Prostate gland (tissue), 2 donors: ENCODE measurements around the gene OPN3. TPM values are rescaled to one million over a fixed set of nuclear protein-coding genes. Genes with fewer than 3 reads are reported as not detected.

ENCODE experiments used
- DNase-seq: peaks from one replicate; pipeline ENCODE4 v3.0.0-alpha.2; 2019; ENCODE audit warnings: low spot score
- H3K27ac ChIP-seq, 2 donors: fragments of 200-600 bp; sonication (generic); 2 replicates each; pipeline ENCODE4 v1.5.1; 2017 to 2019
- H3K27me3 ChIP-seq: fragments of 200-600 bp; sonication (generic); replicated peaks from 2 replicates; pipeline ENCODE4 v1.5.1; 2019; ENCODE audit not compliant: insufficient read depth
- H3K36me3 ChIP-seq, 2 donors: fragments of 200-600 bp; sonication (generic); 1 replicate in 1 of 2; 2 replicates in 1 of 2; pipeline versions ENCODE4 v1.5.1 to v1.8.1; 2017 to 2019
- H3K4me1 ChIP-seq: fragments of 200-600 bp; sonication (generic); replicated peaks from 2 replicates; pipeline ENCODE4 v1.5.1; 2019
- H3K4me3 ChIP-seq, 2 donors: fragments of 200-600 bp; sonication (generic); 2 replicates each; pipeline ENCODE4 v1.5.1; 2017 to 2019
- H3K9me3 ChIP-seq: fragments of 200-600 bp; sonication (generic); 2 replicates; pipeline ENCODE4 v1.5.1; 2017
- CTCF ChIP-seq, 4 experiments: fragments of 200-600 bp in 2 of 4; fragments of 450-650 bp in 2 of 4; sonication (generic) in 2 of 4; IDR thresholded peaks; 1 replicate in 3 of 4; 2 replicates in 1 of 4; pipeline ENCODE4 v1.5.1; 2016 to 2019; ENCODE audit warnings: antibody characterized with exemption in 4 of 4, mild to moderate bottlenecking in 2 of 4, moderate library complexity in 2 of 4
- POLR2A ChIP-seq: fragments of 450-650 bp; IDR thresholded peaks from one replicate; pipeline ENCODE4 v1.6.1; 2016; ENCODE audit warnings: antibody characterized with exemption, mild to moderate bottlenecking
- POLR2AphosphoS5 ChIP-seq: sonication (generic); formaldehyde crosslinking; IDR thresholded peaks from one replicate; pipeline ENCODE4 v1.6.1; 2017; ENCODE audit warnings: antibody characterized with exemption
- WGBS: methylation state at CpG from one replicate; pipeline ENCODE4 v1.1.5; 2018; 5-methylcytosine and 5-hydroxymethylcytosine counted together
- intact Hi-C: fragments of 100-400 bp; cut with DNase I; formaldehyde crosslinking; loops from one replicate; pipeline ENCODE4 v1.14.2; 2022
- total RNA-seq, 2 donors: library from RNA; depleted of rRNA; stranded (reverse); fragments of >200 nt; gene quantifications; one replicate each; pipeline ENCODE4 v1.1.0, GENCODE V29; 2016

Gene OPN3
- total RNA-seq, 2 donors from 2014 or later, result 12.3 to 32.8 TPM

DNA sequence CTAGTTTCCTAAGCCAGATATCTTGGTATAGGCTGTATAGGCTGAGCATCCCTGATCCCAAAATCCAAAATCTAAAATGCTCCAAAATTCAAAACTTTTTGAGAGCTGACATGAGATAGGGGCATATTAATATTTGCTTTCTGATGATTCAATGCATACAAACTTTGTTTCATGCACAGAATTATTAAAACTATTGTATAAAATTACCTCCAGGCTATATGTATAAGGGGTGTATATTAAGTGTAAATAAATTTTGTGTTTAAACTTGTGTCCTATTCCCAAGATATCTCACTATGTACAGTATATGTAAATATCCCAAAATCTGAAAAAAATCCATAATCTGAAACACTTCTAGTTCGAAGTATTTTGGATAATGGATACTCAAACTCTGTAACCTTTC is 14.5 kb upstream of the OPN3 start:
- WGBS, result 86% methylated on average over 1 of the region's 1 CpG
- intact Hi-C loops, result no loop called here
- H3K27ac ChIP-seq, result no peak overlapping the region

GRCh38 chr1:241654019-241654418 is 13.8 kb upstream of the OPN3 start:
- no peaks in the 10 kb centered on the region for H3K4me1 ChIP-seq
- H3K27me3 ChIP-seq, result no peaks in the 10 kb centered on the region
- no peak for DNase-seq
- TF ChIP-seq POLR2AphosphoS5 (no peak), CTCF (IDR thresholded peaks at IDR 0.05) (no peak), POLR2A (no peak)
- intact Hi-C loops, result no loop called here
- H3K27ac ChIP-seq, result no peak overlapping the region
- no peak overlapping the region for H3K4me3 ChIP-seq
- no peaks in the 10 kb centered on the region for H3K36me3 ChIP-seq
- no peaks in the 10 kb centered on the region for H3K9me3 ChIP-seq
- 52% methylated on average over 1 of the region's 1 CpG for WGBS

More for the DNA sequence above, 14.5 kb upstream of the OPN3 start:
- Histone ChIP-seq H3K4me1 (no peaks in the 10 kb centered on the region), H3K9me3 (no peaks in the 10 kb centered on the region), H3K4me3 (no peak overlapping the region), H3K36me3 (no peaks in the 10 kb centered on the region), H3K27me3 (no peaks in the 10 kb centered on the region)
- DNase-seq, result no peak
- TF ChIP-seq CTCF (IDR thresholded peaks at IDR 0.05) (no peak), POLR2AphosphoS5 (no peak), POLR2A (no peak)

DNA sequence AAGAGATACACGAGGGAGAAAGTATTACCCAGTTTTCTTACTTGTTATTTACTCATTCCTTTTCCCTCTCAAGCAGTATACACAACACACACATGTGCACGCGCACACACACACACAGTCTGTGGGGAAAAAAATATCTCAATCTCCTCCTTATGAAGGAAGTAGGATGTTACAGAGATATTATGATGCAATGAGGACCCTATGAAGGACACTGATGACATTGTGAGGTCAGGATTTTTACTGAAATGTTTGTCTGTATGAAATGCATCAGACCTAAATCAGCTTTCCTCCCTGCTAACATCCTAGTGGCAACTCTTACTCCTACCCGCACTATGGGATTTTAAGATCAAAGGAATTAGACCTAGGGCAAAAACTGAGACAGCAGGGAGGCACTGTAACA is 11.8 kb upstream of the OPN3 start, which contains the start of gene WDR64:
TSS of gene WDR64 (plus strand) at position 270 of the 400 bp plus-strand sequence. CDS start 204 bp downstream, outside the sequence.
- intact Hi-C loops, result no loop called here
- H3K9me3 ChIP-seq, result no peaks in the 10 kb centered on the region
- H3K27ac ChIP-seq, result no peak within 1 kb of the TSS
- TF ChIP-seq POLR2A, result no peak
- no peak for TF ChIP-seq POLR2AphosphoS5
- no peak for TF ChIP-seq CTCF (IDR thresholded peaks at IDR 0.05)
- H3K4me1 ChIP-seq, result no peaks in the 10 kb centered on the region
- H3K27me3 ChIP-seq, result no peaks in the 10 kb centered on the region
- H3K4me3 ChIP-seq, result no peak within 1 kb of the TSS
- DNase-seq, result no peak
- H3K36me3 ChIP-seq, result no peaks in the 10 kb centered on the region
- 88% methylated on average over 4 of the region's 4 CpGs for WGBS

DNA sequence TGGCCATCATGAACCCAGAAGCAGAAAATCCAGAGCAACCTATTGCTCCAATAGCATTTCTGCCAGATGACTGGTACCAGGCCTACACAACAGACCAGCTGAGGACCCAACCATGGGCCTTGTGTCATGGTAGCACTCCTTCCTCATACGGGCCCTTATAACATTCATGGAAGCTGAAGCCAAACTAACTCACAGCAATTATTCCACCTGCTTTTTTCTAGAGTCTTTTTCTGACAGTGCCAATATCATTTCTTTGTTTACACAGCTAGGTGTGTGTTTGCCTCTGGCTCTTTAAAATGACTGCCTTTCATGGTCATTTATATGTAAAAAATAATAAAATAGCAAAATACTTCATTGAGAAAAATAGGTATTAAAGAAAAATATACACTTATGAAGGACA is 8.0 kb upstream of the OPN3 start:
- TF ChIP-seq POLR2A, result no peak
- no peak for TF ChIP-seq POLR2AphosphoS5
- no peak for TF ChIP-seq CTCF (IDR thresholded peaks at IDR 0.05)
- H3K27me3 ChIP-seq, result no peaks in the 10 kb centered on the region
- H3K27ac ChIP-seq, result no peak overlapping the region
- 68% methylated on average over 1 of the region's 1 CpG for WGBS
- no peaks in the 10 kb centered on the region for H3K4me1 ChIP-seq
- H3K9me3 ChIP-seq, result no peaks in the 10 kb centered on the region
- no peaks in the 10 kb centered on the region for H3K36me3 ChIP-seq
- no peak for DNase-seq
- intact Hi-C loops, result no loop called here
- no peak overlapping the region for H3K4me3 ChIP-seq

- Histone ChIP-seq H3K9me3 (no peaks in the 10 kb centered on the region), H3K27ac (no peak overlapping the region), H3K4me3 (no peak overlapping the region), H3K36me3 (no peaks in the 10 kb centered on the region), H3K27me3 (no peaks in the 10 kb centered on the region), H3K4me1 (no peaks in the 10 kb centered on the region)
- intact Hi-C loops, result no loop called here
- DNase-seq, result no peak
- TF ChIP-seq CTCF (IDR thresholded peaks at IDR 0.05), result no peak
- no peak for TF ChIP-seq POLR2AphosphoS5
- no peak for TF ChIP-seq POLR2A
- 73% methylated on average over 1 of the region's 1 CpG for WGBS
These were observed 7.5 kb upstream of the OPN3 start for GRCh38 chr1:241647658-241648057.
